ENCODE measurements around the gene MED13L. TPM values are rescaled to one million over a fixed set of nuclear protein-coding genes. Genes with fewer than 3 reads are reported as not detected.

MED13L gene
- total and polyA plus RNA-seq, 2 of the 8 experiments (the other 6 are each of a cell fraction or from before 2014, with no cell fraction given) = 15.9 to 51.7 TPM

DNA sequence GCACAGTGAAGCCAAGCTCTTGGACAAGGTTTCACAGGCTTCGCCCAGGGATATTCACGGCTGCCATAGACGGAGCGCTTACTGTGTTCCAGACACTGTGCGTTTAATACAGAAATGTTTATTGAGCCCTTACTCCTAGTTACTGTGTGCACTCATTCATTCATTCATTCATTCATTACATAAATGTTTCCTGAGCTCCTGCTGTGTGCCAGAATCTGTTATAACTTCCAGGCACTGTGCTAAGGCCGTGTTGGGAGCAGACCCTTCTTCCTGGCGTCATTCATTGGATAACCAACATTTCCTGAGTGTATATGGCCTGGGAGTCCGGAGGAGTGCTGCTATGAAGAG, 760 bp upstream of the MED13L start:
- no peak for FAIRE-seq
- POLR2A ChIA-PET (ENCODE audit: partially characterized antibody) = interaction anchor here (0.7 to 1.4 kb wide), 7 partner anchors 10 to 534 kb away, joined by 3 to 4 read pairs (median 3); no protein-coding TSS in a partner anchor

More for the DNA sequence above, 760 bp upstream of the MED13L start:
- no peak overlapping the region for H3K23ac ChIP-seq (ENCODE audit: insufficient read length)
- no peak overlapping the region; the same call in 1 of the 2 replicates for H2BK5ac ChIP-seq (ENCODE audit: low read depth, low read length)
- H3K36me3 ChIP-seq (ENCODE audit: control insufficient read depth in 2 of 4, insufficient read depth in 4 of 4, low read length in 3 of 4) = no peaks in the 10 kb centered on the region
- peak overlapping the region; percentile 43 to 70 for H3K4me2 ChIP-seq (ENCODE audit: insufficient read depth in 1 of 2, low read depth in 2 of 2, low read length in 2 of 2)
- CTCF ChIA-PET (ENCODE audit: partially characterized antibody) = interaction anchor here (0.5 to 1.4 kb wide), 14 partner anchors 58 to 412 kb away, joined by 3 to 6 read pairs (median 3); no protein-coding TSS in a partner anchor
- no peak overlapping the region for H3K4ac ChIP-seq (replicated peaks; ENCODE audit: insufficient read length, low read depth, low read length)
- peaks cover 9 to 35% of the 10 kb centered on the region in 2 experiments; a peak in 3 of 4 replicates for H3K79me2 ChIP-seq (ENCODE audit: control insufficient read depth in 1 of 2, insufficient read depth in 2 of 2, low read length in 2 of 2)
- H4K91ac ChIP-seq (replicated peaks; ENCODE audit: insufficient read length, low read length) = no peak overlapping the region
- H2BK15ac ChIP-seq (ENCODE audit: low read length) = 0 out of 2 replicates have a peak overlapping the region, but pooled peaks have one; percentile 33
- peak overlapping the region; percentile 45 for H4K5ac ChIP-seq (ENCODE audit: insufficient read length, low read depth, low read length)
- H3K18ac ChIP-seq (ENCODE audit: extremely low read depth, low read length) = peak overlapping the region; percentile 89
- H3K9ac ChIP-seq (replicated peaks in 1 of 4; ENCODE audit: extremely low read depth in 1 of 4, low read depth in 3 of 4, low read length in 3 of 4) = peak overlapping the region in 3 of 4 experiments; percentile 15 to 63 (median 45); a peak in 3 of 7 replicates
- peak overlapping the region; percentile 57 to 81 (median 70) for H3K4me3 ChIP-seq (ENCODE audit: extremely low read depth in 1 of 4, insufficient read depth in 2 of 4, low read depth in 3 of 4, low read length in 4 of 4)
- no peak overlapping the region for H3K14ac ChIP-seq (ENCODE audit: insufficient read length)
- H3K27ac ChIP-seq (ENCODE audit: low read depth, low read length) = 0 out of 2 replicates have a peak overlapping the region, but pooled peaks have one; percentile 69
- peak overlapping the region; percentile 90; the same call in 1 of the 2 replicates for H4K8ac ChIP-seq (ENCODE audit: extremely low read depth, insufficient read depth, low read length)
- no peaks in the 10 kb centered on the region for H3K9me3 ChIP-seq (ENCODE audit: insufficient read depth in 2 of 2, low read depth in 1 of 2, low read length in 1 of 2)
- H3K27me3 ChIP-seq (replicated peaks in 1 of 4; ENCODE audit: control insufficient read depth in 3 of 4, extremely low read depth in 1 of 4, insufficient read depth in 3 of 4, low read length in 3 of 4) = no peaks in the 10 kb centered on the region
- H2BK20ac ChIP-seq (ENCODE audit: low read length) = no peak overlapping the region
- H4K20me1 ChIP-seq (replicated peaks in 1 of 2; ENCODE audit: control insufficient read depth in 1 of 2, insufficient read depth in 2 of 2, low read length in 2 of 2) = peaks cover 0 to 7% of the 10 kb centered on the region in 2 experiments
- peak overlapping the region; percentile 53; the same call in 1 of the 2 replicates for H2AFZ ChIP-seq (ENCODE audit: low read length)
- DNase-seq (ENCODE audit: low read depth in 1 of 2, low spot score in 2 of 2) = no peak
- no peaks in the 10 kb centered on the region for H3K79me1 ChIP-seq (ENCODE audit: low read depth, low read length)
- no peak overlapping the region for H3K56ac ChIP-seq (replicated peaks; ENCODE audit: insufficient read length, low read depth, low read length)
- H2AK5ac ChIP-seq (ENCODE audit: low read depth, low read length) = no peak overlapping the region
- 41% methylated on average over 8 of the region's 8 CpGs; no CpG with 5 or more reads in 1 of the 2 experiments for WGBS, 2 experiments (ENCODE audit: extremely low coverage in 1 of 2, insufficient coverage in 1 of 2, insufficient read length in 1 of 2, insufficient replicate concordance in 2 of 2, low coverage in 1 of 2, low lambda C conversion rate in 2 of 2, missing lambda C conversion rate in 1 of 2)
- H3K23me2 ChIP-seq (ENCODE audit: low read depth, low read length) = peaks cover 10% of the 10 kb centered on the region; the same call in 1 of the 2 replicates
- peaks cover 2 to 13% (median 7%) of the 10 kb centered on the region in 4 experiments; a peak in 4 of 7 replicates for H3K4me1 ChIP-seq (replicated peaks in 1 of 4; ENCODE audit: control insufficient read depth in 3 of 4, insufficient read depth in 4 of 4, low read length in 3 of 4)
- H2BK12ac ChIP-seq (ENCODE audit: low read depth, low read length) = peak overlapping the region; percentile 73; the same call in 1 of the 2 replicates
- TF ChIP-seq CTCF (IDR thresholded peaks at IDR 0.05; ENCODE audit: control extremely low read depth in 1 of 3, insufficient read depth in 1 of 3, low read depth in 1 of 3, low read length in 3 of 3) (no peak), ASH2L (IDR thresholded peaks at IDR 0.05; ENCODE audit: low read length) (peak; percentile 0)
- H2BK120ac ChIP-seq (replicated peaks; ENCODE audit: low read depth, low read length) = no peak overlapping the region
